ENCODE results near the gene IFFO2. TPM values are rescaled to one million over a fixed set of nuclear protein-coding genes. Genes with fewer than 3 reads are reported as not detected.

IFFO2 gene
- total and polyA plus RNA-seq, 4 donors: 0.88 to 7.4 (median 3.0) TPM

DNA sequence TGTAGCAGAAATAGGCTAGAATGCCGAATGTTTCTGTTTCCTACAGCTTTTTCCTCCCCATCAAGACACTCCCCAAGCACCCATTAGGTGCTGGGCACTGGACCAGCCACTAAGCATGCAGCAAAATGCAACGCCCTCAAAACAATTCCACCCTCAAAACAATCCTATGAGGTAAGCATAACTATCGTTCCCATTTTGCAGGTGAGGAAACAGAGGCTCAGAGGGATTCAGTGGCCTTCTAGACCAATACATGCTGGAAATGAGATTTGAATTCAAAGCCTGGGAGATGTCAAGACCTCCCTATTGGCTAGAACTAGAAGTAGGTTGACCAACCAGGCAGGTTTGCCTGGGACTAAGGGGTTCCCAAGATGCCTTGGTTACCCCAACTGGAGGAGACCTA is 43.9 kb downstream of the IFFO2 start:
- no peak for DNase-seq (ENCODE audit: low spot score)
- Histone ChIP-seq H3K27me3 (ENCODE audit: control insufficient read depth in 4 of 4, insufficient read depth in 4 of 4, low read length in 3 of 4) (no peaks in the 10 kb centered on the region), H3K36me3 (ENCODE audit: control insufficient read depth in 4 of 4, insufficient read depth in 3 of 4, low read depth in 1 of 4, low read length in 3 of 4) (peaks cover 0 to 48% (median 11%) of the 10 kb centered on the region in 4 donors), H3K9me3 (ENCODE audit: control insufficient read depth in 4 of 4, low read length in 3 of 4) (no peaks in the 10 kb centered on the region), H3K27ac (ENCODE audit: low read depth in 1 of 2, low read length in 2 of 2) (no peak overlapping the region), H3K4me1 (ENCODE audit: control insufficient read depth in 4 of 4, insufficient read depth in 4 of 4, low read length in 3 of 4) (peaks cover 0 to 4% (median 2%) of the 10 kb centered on the region in 4 donors), H3K4me3 (ENCODE audit: low read depth in 1 of 3, low read length in 3 of 3) (no peak overlapping the region), H3K9ac (ENCODE audit: low read depth in 1 of 2, low read length in 2 of 2) (no peak overlapping the region)
- no peak for TF ChIP-seq REST (IDR thresholded peaks at IDR 0.05)
- TF ChIP-seq, protein P1, sequence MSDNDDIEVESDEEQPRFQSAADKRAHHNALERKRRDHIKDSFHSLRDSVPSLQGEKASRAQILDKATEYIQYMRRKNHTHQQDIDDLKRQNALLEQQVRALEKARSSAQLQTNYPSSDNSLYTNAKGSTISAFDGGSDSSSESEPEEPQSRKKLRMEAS (IDR thresholded peaks at IDR 0.05): no peak
- no peak for TF ChIP-seq SP1 (IDR thresholded peaks at IDR 0.05)
- no peak for TF ChIP-seq YY1 (IDR thresholded peaks at IDR 0.05)
- no peak for TF ChIP-seq NR2F2 (IDR thresholded peaks at IDR 0.05)
- no peak for TF ChIP-seq FOXA2 (IDR thresholded peaks at IDR 0.05)
- TF ChIP-seq HNF4G (IDR thresholded peaks at IDR 0.05): no peak
- TF ChIP-seq HNF4A (conservative IDR thresholded peaks at IDR 0.05): no peak
- no peak for TF ChIP-seq ATF3 (IDR thresholded peaks at IDR 0.05)
- 86% methylated on average over 3 of the region's 3 CpGs for WGBS

GRCh38 chr1:18908911-18909771 is 47.3 kb downstream of the IFFO2 start:
- H3K9ac ChIP-seq (ENCODE audit: low read depth in 1 of 2, low read length in 2 of 2): no peak overlapping the region
- peaks cover 0 to 34% (median 9%) of the 10 kb centered on the region in 4 donors for H3K36me3 ChIP-seq (ENCODE audit: control insufficient read depth in 4 of 4, insufficient read depth in 3 of 4, low read depth in 1 of 4, low read length in 3 of 4)
- TF ChIP-seq RXRA (IDR thresholded peaks at IDR 0.05): no peak
- H3K9me3 ChIP-seq (ENCODE audit: control insufficient read depth in 4 of 4, low read length in 3 of 4): no peaks in the 10 kb centered on the region
- WGBS: 85% methylated on average over 17 of the region's 17 CpGs
- no peak for DNase-seq (ENCODE audit: low spot score)
- H3K27ac ChIP-seq (ENCODE audit: low read depth in 1 of 2, low read length in 2 of 2): no peak overlapping the region
- H3K27me3 ChIP-seq (ENCODE audit: control insufficient read depth in 4 of 4, insufficient read depth in 4 of 4, low read length in 3 of 4): no peaks in the 10 kb centered on the region
- H3K4me1 ChIP-seq (ENCODE audit: control insufficient read depth in 4 of 4, insufficient read depth in 4 of 4, low read length in 3 of 4): peaks cover 0 to 4% (median 2%) of the 10 kb centered on the region in 4 donors
- no peak overlapping the region for H3K4me3 ChIP-seq (ENCODE audit: low read depth in 1 of 3, low read length in 3 of 3)

DNA sequence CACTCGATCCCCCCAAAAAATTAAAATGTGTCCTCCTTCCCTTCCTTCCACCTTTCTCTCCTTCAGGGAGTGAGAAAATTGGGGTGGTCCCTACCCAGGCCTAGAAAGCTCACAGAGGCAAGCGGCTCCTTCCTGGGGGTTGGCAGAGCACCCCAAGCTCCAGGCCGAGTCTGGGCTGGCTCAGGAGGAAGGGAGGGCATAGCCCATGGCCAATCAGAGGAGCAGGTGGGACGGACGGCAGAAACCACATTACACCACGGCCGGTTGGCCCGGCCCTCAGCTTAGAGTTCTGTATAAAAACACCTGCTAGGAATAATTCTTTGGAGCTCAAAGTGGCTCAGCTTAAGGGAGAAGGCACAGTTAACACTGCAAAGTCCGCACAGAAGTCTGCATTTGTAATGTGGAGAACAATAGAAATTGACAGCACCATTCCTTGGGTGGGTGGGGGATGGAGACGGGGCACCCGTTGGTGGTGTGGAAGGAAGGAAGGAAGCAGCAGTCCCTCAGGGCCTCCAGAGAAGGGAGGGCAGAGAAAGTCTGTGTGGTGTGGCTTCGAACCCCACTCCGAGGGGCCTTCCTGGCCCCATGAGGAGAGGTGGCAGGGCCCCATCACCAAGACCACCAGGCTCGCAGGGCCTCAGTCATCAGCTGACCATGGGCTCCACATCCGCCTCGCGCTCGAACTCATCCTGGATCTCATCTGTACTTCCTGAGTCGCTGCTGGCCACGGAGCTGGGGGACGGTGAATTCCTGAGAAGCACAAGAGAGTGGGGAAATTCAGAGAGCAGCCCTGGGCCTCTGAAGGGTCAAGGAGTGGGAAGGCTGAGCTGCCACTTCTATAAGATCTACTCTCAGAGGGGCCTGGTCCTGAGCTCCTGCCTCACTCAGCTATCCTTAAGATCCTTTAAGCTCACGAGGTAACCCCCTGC is 48.3 kb downstream of the IFFO2 start:
- Histone ChIP-seq H3K4me1 (ENCODE audit: control insufficient read depth in 4 of 4, insufficient read depth in 4 of 4, low read length in 3 of 4) (peaks cover 4 to 10% (median 9%) of the 10 kb centered on the region in 4 donors), H3K9me3 (ENCODE audit: control insufficient read depth in 4 of 4, low read length in 3 of 4) (no peaks in the 10 kb centered on the region), H3K27me3 (ENCODE audit: control insufficient read depth in 4 of 4, insufficient read depth in 4 of 4, low read length in 3 of 4) (no peaks in the 10 kb centered on the region), H3K4me3 (ENCODE audit: low read depth in 1 of 3, low read length in 3 of 3) (no peak overlapping the region), H3K9ac (ENCODE audit: low read depth in 1 of 2, low read length in 2 of 2) (no peak overlapping the region), H3K36me3 (ENCODE audit: control insufficient read depth in 4 of 4, insufficient read depth in 3 of 4, low read depth in 1 of 4, low read length in 3 of 4) (peaks cover 0 to 34% (median 9%) of the 10 kb centered on the region in 4 donors), H3K27ac (ENCODE audit: low read depth in 1 of 2, low read length in 2 of 2) (peak overlapping the region in 1 of 2 donors; percentile 29)
- WGBS: 74% methylated on average over 22 of the region's 22 CpGs
- TF ChIP-seq, protein P2, sequence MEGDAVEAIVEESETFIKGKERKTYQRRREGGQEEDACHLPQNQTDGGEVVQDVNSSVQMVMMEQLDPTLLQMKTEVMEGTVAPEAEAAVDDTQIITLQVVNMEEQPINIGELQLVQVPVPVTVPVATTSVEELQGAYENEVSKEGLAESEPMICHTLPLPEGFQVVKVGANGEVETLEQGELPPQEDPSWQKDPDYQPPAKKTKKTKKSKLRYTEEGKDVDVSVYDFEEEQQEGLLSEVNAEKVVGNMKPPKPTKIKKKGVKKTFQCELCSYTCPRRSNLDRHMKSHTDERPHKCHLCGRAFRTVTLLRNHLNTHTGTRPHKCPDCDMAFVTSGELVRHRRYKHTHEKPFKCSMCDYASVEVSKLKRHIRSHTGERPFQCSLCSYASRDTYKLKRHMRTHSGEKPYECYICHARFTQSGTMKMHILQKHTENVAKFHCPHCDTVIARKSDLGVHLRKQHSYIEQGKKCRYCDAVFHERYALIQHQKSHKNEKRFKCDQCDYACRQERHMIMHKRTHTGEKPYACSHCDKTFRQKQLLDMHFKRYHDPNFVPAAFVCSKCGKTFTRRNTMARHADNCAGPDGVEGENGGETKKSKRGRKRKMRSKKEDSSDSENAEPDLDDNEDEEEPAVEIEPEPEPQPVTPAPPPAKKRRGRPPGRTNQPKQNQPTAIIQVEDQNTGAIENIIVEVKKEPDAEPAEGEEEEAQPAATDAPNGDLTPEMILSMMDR (IDR thresholded peaks at IDR 0.05; ENCODE audit: low read depth, low read length, missing input control): no peak
- no peak for TF ChIP-seq EGR1 (IDR thresholded peaks at IDR 0.05; ENCODE audit: low read depth in 2 of 2)
- peak; percentile 49 for DNase-seq (ENCODE audit: low spot score)

Data from liver (tissue), 9 donors.